Measurements from ENCODE around the gene LAS1L.
"Not testable (repeated sequence)": the region's sequence is repeated elsewhere in the genome, so short reads cannot be mapped to it uniquely, and the experiment has no call there.

The LAS1L gene

GRCh38 chrX:65518980-65519379 is 15.6 kb downstream of the LAS1L start:
- in situ Hi-C loops (cut with MboI; ENCODE audit: low sequenced_read_pairs): not testable (repeated sequence)

- in situ Hi-C loops (cut with MboI; ENCODE audit: low sequenced_read_pairs): no loop called here
These were observed 16.7 kb downstream of the LAS1L start for GRCh38 chrX:65517923-65518322.

GRCh38 chrX:65516756-65517155 is 17.8 kb downstream of the LAS1L start:
- in situ Hi-C loops (cut with MboI; ENCODE audit: low sequenced_read_pairs): no loop called here

- in situ Hi-C loops (cut with MboI; ENCODE audit: low sequenced_read_pairs): no loop called here
These were observed 21.0 kb downstream of the LAS1L start for GRCh38 chrX:65513610-65514009.

GRCh38 chrX:65509400-65509799 is 25.2 kb downstream of the LAS1L start:
- in situ Hi-C loops (cut with MboI; ENCODE audit: low sequenced_read_pairs): no loop called here

- in situ Hi-C loops (cut with MboI; ENCODE audit: low sequenced_read_pairs): no loop called here
These were observed 25.7 kb downstream of the LAS1L start for GRCh38 chrX:65508851-65509250.

GRCh38 chrX:65502618-65503017 is 32.0 kb downstream of the LAS1L start:
- in situ Hi-C loops (cut with MboI; ENCODE audit: low sequenced_read_pairs): no loop called here

- in situ Hi-C loops (cut with MboI; ENCODE audit: low sequenced_read_pairs): no loop called here
These were observed 41.2 kb downstream of the LAS1L start for GRCh38 chrX:65493431-65493830.

GRCh38 chrX:65491620-65492019 is 43.0 kb downstream of the LAS1L start:
- in situ Hi-C loops (cut with MboI; ENCODE audit: low sequenced_read_pairs): no loop called here

GRCh38 chrX:65488495-65488894 is 46.1 kb downstream of the LAS1L start:
- in situ Hi-C loops (cut with MboI; ENCODE audit: low sequenced_read_pairs): no loop called here

GRCh38 chrX:65480960-65481359 is 53.6 kb downstream of the LAS1L start:
- in situ Hi-C loops (cut with MboI; ENCODE audit: low sequenced_read_pairs): no loop called here

GRCh38 chrX:65479102-65479501 is 55.5 kb downstream of the LAS1L start:
- in situ Hi-C loops (cut with MboI; ENCODE audit: low sequenced_read_pairs): not testable (repeated sequence)

GRCh38 chrX:65476564-65476963 is 58.0 kb downstream of the LAS1L start:
- in situ Hi-C loops (cut with MboI; ENCODE audit: low sequenced_read_pairs): no loop called here

- in situ Hi-C loops (cut with MboI; ENCODE audit: low sequenced_read_pairs): no loop called here
These were observed 71.0 kb downstream of the LAS1L start for GRCh38 chrX:65463550-65463949.
